ENCODE data around the gene IMP3. TPM values are rescaled to one million over a fixed set of nuclear protein-coding genes. Genes with fewer than 3 reads are reported as not detected.
"Not testable (repeated sequence)": the region's sequence is repeated elsewhere in the genome, so short reads cannot be mapped to it uniquely, and the experiment has no call there.

The IMP3 gene
- total and polyA plus RNA-seq, 7 donors: 55.4 to 117 (median 71.1) TPM

DNA sequence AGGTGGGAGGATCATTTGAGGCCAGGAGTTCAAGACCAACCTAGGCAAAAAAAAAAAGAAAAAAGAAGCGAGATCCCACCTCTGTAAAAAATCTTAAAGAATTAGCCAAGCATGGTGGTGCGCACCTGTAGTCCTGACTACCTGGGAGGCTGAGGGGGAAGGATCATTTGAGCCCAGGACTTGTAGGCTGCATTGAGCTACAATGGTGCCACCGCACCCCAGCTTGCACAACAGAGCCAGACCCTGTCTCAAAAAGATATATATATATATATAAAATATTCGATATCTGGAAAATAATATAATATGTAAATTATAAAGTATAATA lies 1.1 kb upstream of the IMP3 start:
- H3K4me1 ChIP-seq: peaks cover 0 to 45% (median 32%) of the 10 kb centered on the region in 4 donors
- H3K27ac ChIP-seq: peak overlapping the region in 2 of 4 donors; percentile 92 to 93
- no peak for TF ChIP-seq EP300 (IDR thresholded peaks at IDR 0.05)
- TF ChIP-seq, protein P1, sequence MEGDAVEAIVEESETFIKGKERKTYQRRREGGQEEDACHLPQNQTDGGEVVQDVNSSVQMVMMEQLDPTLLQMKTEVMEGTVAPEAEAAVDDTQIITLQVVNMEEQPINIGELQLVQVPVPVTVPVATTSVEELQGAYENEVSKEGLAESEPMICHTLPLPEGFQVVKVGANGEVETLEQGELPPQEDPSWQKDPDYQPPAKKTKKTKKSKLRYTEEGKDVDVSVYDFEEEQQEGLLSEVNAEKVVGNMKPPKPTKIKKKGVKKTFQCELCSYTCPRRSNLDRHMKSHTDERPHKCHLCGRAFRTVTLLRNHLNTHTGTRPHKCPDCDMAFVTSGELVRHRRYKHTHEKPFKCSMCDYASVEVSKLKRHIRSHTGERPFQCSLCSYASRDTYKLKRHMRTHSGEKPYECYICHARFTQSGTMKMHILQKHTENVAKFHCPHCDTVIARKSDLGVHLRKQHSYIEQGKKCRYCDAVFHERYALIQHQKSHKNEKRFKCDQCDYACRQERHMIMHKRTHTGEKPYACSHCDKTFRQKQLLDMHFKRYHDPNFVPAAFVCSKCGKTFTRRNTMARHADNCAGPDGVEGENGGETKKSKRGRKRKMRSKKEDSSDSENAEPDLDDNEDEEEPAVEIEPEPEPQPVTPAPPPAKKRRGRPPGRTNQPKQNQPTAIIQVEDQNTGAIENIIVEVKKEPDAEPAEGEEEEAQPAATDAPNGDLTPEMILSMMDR (IDR thresholded peaks at IDR 0.05): no peak
- TF ChIP-seq POLR2A (IDR thresholded peaks at IDR 0.05): no peak
- TF ChIP-seq POLR2AphosphoS5 (IDR thresholded peaks at IDR 0.05): no peak
- intact Hi-C loops (cut with DNase I): loop anchor here (5.0 kb wide), 1 partner anchor 189 kb away; the partner anchor contains the start of gene SIN3A
- H3K36me3 ChIP-seq: no peaks in the 10 kb centered on the region
- 68 to 78% methylated on average over 4 of the region's 4 CpGs for WGBS, 2 donors
- no peak overlapping the region for H3K4me3 ChIP-seq
- no peaks in the 10 kb centered on the region for H3K27me3 ChIP-seq
- H3K9me3 ChIP-seq: no peaks in the 10 kb centered on the region
- no peak for DNase-seq

DNA sequence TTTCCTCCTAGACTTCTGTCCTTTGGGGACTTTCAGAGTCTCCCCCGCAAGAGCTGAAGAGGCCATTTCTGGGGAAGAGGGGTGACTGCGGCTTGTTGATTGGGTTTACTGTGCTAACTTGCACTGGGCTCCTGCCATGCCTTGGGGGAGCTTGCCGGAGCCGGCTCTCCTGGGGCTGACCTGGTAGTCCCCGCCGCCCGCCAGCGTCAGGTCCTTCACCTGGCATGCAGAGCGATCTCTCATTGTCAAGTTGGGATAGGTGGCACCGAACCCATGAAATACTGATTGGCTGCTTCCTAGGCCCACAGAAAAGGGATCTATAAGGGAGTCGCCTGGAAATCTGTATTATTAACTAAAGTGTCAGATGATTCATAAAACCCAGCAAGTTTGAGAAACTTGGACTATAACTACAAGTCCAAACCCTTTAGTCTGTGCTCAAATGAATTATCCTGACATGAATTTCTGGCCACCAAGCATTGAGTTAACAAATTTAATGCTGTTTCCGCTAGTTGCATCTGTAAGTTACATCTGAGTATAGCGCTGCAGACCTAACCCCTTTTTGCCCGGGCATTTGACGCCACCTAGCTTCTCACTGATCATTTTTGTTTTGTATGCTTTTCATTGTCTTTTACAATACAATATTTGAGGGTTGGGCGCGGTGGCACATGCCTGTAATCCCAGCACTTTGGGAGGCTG lies 607 bp upstream of the IMP3 start:
- Histone ChIP-seq H3K27me3 (no peaks in the 10 kb centered on the region), H3K27ac (peak overlapping the region; percentile 88 to 93 (median 92)), H3K4me3 (peak overlapping the region; percentile 76 to 84 (median 81)), H3K4me1 (peaks cover 0 to 41% (median 29%) of the 10 kb centered on the region in 4 donors), H3K36me3 (no peaks in the 10 kb centered on the region), H3K9me3 (no peaks in the 10 kb centered on the region)
- no peak for DNase-seq
- intact Hi-C loops (cut with DNase I): loop anchor here (5.0 kb wide), 1 partner anchor 188 kb away; the partner anchor contains the start of gene SIN3A
- TF ChIP-seq EP300 (IDR thresholded peaks at IDR 0.05): no peak
- TF ChIP-seq POLR2A (IDR thresholded peaks at IDR 0.05): peak in 1 of 2 donors; percentile 63
- WGBS, 2 donors: 2 to 3% methylated on average over 17 of the region's 17 CpGs

DNA sequence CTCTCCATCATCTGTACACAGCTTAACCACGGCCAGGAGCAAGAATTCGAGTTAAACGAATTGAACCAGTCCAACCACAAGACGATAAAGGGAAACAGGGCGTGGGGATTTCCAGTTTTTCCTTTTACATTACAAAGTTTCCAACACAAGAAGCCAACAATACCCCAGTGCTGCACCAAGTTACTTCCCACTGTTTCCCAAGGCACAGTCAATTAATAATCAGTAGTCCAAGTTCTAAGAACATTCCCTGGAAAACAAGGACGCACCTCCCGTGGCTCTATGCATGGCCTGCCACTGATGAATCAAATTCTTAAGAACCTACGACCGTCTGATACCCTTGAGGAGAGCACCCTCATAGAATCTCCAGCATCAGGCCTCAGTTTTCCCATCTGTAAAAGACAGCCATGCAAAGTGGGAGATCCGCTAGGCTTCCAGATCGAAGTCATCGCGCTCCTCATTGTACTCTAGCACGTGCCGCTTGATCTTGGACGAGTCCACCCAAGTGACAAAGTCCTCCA lies 774 bp downstream of the IMP3 start:
- no peaks in the 10 kb centered on the region for H3K9me3 ChIP-seq
- 1% methylated on average over 16 of the region's 16 CpGs for WGBS, 2 donors
- H3K27me3 ChIP-seq: no peaks in the 10 kb centered on the region
- peak overlapping the region; percentile 88 to 93 (median 92) for H3K27ac ChIP-seq
- H3K36me3 ChIP-seq: no peaks in the 10 kb centered on the region
- TF ChIP-seq, protein P1 (IDR thresholded peaks at IDR 0.05): no peak
- TF ChIP-seq POLR2AphosphoS5 (IDR thresholded peaks at IDR 0.05) (no peak), POLR2A (IDR thresholded peaks at IDR 0.05) (no peak), EP300 (IDR thresholded peaks at IDR 0.05) (no peak)
- H3K4me3 ChIP-seq: peak overlapping the region; percentile 76 to 84 (median 81)
- H3K4me1 ChIP-seq: peaks cover 0 to 41% (median 29%) of the 10 kb centered on the region in 4 donors
- intact Hi-C loops (cut with DNase I): loop anchor here (5.0 kb wide), 3 partner anchors 43 to 163 kb away; no protein-coding TSS in a partner anchor
- DNase-seq: no peak

DNA sequence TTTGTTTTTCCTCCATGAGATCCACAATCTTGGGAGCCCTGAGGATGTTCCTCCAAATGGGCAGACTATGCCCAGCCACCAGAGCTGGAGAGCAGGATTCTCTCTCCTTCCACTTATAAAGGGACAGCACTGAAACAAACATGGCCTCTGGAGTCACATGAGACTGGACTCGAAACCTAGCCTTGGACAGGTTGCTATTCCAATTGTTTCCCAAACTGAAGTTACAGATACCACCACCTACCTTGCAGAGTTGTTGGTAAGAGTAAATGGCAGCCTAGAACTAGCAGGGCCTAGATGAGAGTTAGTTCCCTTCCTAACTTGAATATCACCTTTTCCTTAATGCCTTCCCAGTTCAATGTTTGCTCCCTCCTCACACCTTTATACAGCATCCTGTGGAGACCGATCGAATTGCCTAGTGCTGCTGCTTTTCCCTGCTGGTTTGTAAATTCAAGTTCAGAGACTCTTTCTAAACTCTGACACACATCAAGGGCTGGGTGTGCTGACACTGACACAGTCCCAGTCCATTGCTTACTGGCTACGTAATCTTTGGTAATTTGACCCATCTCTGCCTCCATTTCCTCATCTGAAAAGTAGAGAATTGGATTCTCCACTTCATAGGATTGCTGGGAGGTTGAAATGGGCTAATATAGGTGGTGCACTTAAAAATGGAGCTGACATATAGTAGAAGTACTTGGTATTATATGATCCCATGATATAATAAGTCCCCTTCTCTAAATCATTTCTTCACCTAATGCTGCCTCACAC lies 2.6 kb downstream of the IMP3 start:
- H3K36me3 ChIP-seq: no peaks in the 10 kb centered on the region
- H3K27ac ChIP-seq: peak overlapping the region; percentile 88 to 93 (median 92)
- intact Hi-C loops (cut with DNase I): loop anchor here (5.0 kb wide), 3 partner anchors 45 to 165 kb away; no protein-coding TSS in a partner anchor
- no peaks in the 10 kb centered on the region for H3K9me3 ChIP-seq
- WGBS, 2 donors: 68% methylated on average over 4 of the region's 4 CpGs
- no peak for DNase-seq
- peaks cover 0 to 41% (median 29%) of the 10 kb centered on the region in 4 donors for H3K4me1 ChIP-seq
- no peaks in the 10 kb centered on the region for H3K27me3 ChIP-seq
- TF ChIP-seq POLR2A (IDR thresholded peaks at IDR 0.05): no peak
- no peak for TF ChIP-seq POLR2AphosphoS5 (IDR thresholded peaks at IDR 0.05)
- TF ChIP-seq EP300 (IDR thresholded peaks at IDR 0.05): no peak
- TF ChIP-seq, protein P1 (IDR thresholded peaks at IDR 0.05): no peak
- peak overlapping the region in 1 of 4 donors; percentile 80 for H3K4me3 ChIP-seq

DNA sequence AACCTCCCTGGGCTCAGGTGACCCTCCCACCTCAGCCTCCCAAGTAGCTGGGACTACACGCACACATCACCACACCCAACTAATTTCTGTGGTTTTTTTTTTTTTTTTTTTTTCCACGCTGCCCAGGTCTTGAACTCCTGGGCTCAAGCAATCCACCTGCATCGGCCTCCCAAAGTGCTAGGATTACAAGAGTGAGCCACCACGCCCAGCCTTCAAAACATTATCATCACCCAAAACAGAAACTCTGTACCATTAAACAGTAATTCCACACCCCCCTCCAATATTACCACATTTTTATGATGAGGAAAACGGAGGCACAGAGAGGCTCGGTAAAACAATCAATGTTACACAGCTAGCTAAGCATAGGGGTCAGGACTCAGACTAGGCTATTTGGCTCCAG lies 4.0 kb downstream of the IMP3 start:
- H3K9me3 ChIP-seq: no peaks in the 10 kb centered on the region
- intact Hi-C loops (cut with DNase I): loop anchor here (5.0 kb wide), 3 partner anchors 46 to 166 kb away; no protein-coding TSS in a partner anchor

DNA sequence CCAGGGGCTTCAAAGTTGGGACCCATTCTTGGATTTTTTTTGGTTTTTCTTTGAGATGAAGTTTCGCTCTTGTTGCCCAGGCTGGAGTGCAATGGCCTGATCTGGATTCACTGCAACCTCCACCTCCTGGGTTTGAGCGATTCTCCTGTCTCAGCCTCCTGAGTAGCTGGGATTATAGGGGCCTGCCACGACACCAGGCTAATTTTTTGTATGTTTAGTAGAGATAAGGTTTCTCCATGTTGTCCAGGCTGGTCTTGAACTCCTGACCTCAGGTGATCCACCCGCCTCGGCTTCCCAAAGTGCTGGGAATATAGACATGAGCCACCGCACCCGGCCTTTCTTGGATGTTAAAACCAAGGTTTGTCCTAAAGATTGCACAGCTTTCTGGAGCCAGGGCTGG lies 6.1 kb downstream of the IMP3 start:
- H3K27ac ChIP-seq; H3K4me3 ChIP-seq; intact Hi-C loops (cut with DNase I); DNase-seq; H3K9me3 ChIP-seq; H3K36me3 ChIP-seq; H3K27me3 ChIP-seq: not testable (repeated sequence)
- peaks cover 0 to 29% (median 19%) of the 10 kb centered on the region in 4 donors for H3K4me1 ChIP-seq
- 93 to 94% methylated on average over 7 of the region's 7 CpGs for WGBS, 2 donors

More for the DNA sequence above, 4.0 kb downstream of the IMP3 start:
- Histone ChIP-seq H3K27me3 (no peaks in the 10 kb centered on the region), H3K4me1 (peaks cover 0 to 40% (median 28%) of the 10 kb centered on the region in 4 donors), H3K4me3 (no peak overlapping the region), H3K36me3 (no peaks in the 10 kb centered on the region), H3K27ac (no peak overlapping the region)
- 39 to 73% methylated on average over 6 of the region's 6 CpGs for WGBS, 2 donors
- TF ChIP-seq, protein P1 (IDR thresholded peaks at IDR 0.05): no peak
- no peak for TF ChIP-seq EP300 (IDR thresholded peaks at IDR 0.05)
- no peak for TF ChIP-seq POLR2A (IDR thresholded peaks at IDR 0.05)
- no peak for TF ChIP-seq POLR2AphosphoS5 (IDR thresholded peaks at IDR 0.05)
- no peak for DNase-seq

Measured in sigmoid colon (tissue), 7 donors.